Stimulated activated CD4-positive, alpha-beta T cell treated with anti-CD3 and anti-CD28 coated beads, Interleukin-1b, Interleukin-23, amount 100 ng/mL, for 48 hours (primary cell): ENCODE data around the gene ABCC5.
"Not testable (repeated sequence)": the region's sequence is repeated elsewhere in the genome, so short reads cannot be mapped to it uniquely, and the experiment has no call there.

ENCODE experiments used
- DNase-seq: peaks from one replicate; pipeline ENCODE4 v3.0.0-alpha.2; 2020

Gene ABCC5

DNA sequence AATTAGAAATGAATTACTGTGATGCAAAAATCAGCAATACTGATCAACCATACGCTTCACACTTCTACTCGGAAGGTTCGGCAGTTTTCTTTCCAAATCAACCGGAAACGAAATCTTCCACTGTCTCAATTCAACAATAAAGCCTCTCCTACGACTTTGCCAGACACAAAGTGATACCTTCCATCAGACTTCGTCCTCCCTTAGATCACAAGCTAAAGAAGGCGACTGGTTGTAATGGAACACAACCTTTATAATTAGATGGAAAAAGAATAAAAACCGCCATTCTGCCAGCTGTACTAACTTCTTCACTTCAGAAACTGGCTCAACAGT lies 133.6 kb downstream of the ABCC5 start:
- no peak for DNase-seq

DNA sequence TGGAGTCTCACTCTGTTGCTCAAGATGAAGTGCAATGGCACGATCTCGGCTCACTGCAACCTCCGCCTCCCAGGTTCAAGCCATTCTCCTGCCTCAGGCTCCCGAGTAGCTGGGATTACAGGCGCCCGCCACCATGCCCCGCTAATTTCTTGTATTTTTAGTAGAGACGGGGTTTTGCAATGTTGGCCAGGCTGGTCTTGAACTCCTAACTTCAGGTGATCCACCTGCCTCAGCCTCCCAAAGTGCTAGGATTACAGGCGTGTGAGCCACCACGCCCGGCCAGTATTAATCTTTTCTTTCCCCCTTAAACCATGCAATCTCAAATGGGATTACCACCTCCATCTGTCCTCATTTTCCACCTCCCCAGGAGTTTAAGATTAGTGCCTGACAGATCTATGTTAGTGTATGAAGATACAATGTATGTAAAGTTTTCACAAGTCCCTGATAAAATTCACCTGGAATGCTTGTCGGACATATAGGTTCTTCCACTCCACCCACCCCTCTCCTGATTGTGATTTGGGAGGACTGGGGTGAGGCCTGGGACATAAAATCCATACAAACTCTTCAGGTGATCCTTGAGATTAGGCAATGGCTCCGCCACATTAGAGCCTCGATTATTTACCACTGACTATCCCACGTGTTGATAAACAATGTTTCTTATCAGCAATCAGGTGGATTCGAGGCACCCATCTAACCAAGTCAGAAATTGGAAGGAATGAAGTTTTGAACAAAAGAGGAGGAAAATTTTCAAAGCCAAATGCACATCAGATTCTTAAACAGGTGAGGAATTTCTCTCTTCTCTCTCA lies 134.2 kb downstream of the ABCC5 start:
- no peak for DNase-seq

- no peak for DNase-seq
Observed at GRCh38 chr3:183880121-183880520, 137.6 kb downstream of the ABCC5 start.

DNA sequence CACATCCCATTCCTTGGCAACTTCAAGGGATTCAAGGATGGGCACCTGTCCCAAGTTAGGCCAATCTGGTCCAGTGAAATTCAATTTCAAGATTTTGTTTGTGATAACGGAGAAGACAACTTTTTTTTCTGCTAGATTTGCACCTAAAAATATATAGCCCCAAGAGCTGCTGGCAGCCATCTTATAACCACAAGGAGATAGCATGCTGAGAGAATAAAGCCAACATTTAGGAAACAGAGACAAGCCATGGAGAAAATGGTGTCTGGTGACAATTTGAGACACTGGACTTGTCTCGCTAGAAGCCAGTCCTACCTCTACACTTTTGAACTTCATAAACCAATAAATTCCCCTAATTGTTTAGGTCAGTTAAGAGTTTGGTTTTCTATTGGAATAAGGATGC lies 138.4 kb downstream of the ABCC5 start:
- no peak for DNase-seq

DNA sequence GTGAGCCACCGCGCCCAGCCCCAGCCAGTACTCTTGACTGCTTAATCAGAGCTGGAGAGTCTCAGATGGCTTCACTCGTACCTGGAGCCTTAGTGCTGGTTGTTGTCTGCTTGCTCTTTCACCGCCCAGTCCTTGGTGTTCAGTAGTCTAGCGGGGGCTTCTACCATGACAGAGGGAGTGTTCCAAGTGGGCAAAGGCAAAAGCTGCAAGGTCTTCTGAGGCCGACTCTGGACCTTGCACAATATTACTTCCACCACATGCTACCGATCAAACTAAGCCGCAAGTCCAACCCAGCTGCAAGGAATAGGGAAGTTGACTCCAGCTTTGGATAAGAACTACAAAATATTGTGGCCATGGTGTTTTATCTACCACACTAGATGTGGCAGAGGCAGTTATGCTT lies 139.6 kb downstream of the ABCC5 start:
- DNase-seq: no peak

GRCh38 chr3:183877227-183877626 lies 140.5 kb downstream of the ABCC5 start:
- DNase-seq: not testable (repeated sequence)

DNA sequence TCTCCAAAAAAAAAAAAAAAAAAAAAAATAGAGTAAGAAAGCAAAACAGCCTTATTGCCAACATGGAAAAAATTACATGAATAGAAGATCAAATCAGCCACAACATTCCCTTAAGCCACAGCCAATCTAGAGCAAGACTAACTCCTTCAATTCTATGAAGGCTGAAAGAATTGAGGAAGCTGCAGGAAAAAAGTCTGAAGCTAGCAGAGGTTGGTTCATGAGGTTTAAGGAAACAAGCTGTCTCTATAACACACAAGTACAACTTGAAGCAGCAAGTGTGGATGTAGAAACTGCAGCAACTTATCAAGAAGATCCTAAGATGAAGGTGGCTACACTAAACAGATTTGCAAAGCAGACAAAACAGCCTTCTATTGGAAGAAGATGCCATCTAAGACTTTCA lies 142.3 kb downstream of the ABCC5 start:
- no peak for DNase-seq

DNA sequence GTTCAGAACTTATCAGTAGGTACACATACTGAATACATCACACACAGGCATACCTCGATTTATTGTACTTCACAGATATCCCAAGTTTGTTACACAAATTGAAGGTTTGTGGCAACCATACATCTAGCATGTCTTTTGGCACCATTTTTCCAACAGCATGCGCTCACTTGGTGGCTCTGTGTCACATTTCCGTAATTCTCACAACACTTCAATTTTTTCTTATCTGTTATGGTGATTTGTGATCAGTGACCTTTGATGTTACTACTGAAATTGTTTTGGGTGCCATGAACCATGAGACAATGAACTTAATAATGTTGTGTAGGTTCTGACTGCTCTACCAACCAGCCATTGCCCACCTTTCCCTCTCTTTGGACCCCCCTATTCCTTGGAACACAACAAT lies 143.8 kb downstream of the ABCC5 start:
- DNase-seq: no peak

GRCh38 chr3:183871541-183871940 lies 146.1 kb downstream of the ABCC5 start:
- DNase-seq: no peak

DNA sequence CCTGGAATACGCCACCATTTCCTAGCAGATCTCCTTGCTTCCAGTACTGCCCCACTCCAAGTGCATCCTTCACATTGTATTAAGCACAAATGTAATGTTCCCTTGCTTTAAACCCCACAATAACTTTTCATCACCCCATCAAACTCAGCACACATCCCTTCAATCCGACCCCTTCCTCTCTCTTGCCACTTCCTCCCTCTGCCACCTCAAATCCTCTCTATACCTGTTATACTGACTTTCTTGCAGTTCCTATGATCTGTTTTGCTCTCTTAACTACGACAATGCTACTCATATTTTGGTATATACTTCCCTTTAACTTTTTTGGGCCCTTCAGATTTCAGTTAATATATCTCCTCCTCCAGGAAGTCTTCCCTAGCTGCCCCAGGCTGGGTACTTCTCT lies 147.1 kb downstream of the ABCC5 start:
- DNase-seq: no peak
